Effector CD8-positive, alpha-beta T cell (primary cell): ENCODE data around the gene CFAP97D2.

Experiments used
- DNase-seq: peaks from one replicate; lab custom pipeline; 2025; lab: John Stamatoyannopoulos, UW

The CFAP97D2 gene

GRCh38 chr13:114269281-114269770, 90.3 kb downstream of the CFAP97D2 start:
- no peak for DNase-seq
